ENCODE results near the gene MTA2. TPM values are rescaled to one million over a fixed set of nuclear protein-coding genes. Genes with fewer than 3 reads are reported as not detected.
"Not testable (repeated sequence)": the region's sequence is repeated elsewhere in the genome, so short reads cannot be mapped to it uniquely, and the experiment has no call there.

MTA2 gene
- total RNA-seq, 1 experiment from 2014 or later: 117 TPM

DNA sequence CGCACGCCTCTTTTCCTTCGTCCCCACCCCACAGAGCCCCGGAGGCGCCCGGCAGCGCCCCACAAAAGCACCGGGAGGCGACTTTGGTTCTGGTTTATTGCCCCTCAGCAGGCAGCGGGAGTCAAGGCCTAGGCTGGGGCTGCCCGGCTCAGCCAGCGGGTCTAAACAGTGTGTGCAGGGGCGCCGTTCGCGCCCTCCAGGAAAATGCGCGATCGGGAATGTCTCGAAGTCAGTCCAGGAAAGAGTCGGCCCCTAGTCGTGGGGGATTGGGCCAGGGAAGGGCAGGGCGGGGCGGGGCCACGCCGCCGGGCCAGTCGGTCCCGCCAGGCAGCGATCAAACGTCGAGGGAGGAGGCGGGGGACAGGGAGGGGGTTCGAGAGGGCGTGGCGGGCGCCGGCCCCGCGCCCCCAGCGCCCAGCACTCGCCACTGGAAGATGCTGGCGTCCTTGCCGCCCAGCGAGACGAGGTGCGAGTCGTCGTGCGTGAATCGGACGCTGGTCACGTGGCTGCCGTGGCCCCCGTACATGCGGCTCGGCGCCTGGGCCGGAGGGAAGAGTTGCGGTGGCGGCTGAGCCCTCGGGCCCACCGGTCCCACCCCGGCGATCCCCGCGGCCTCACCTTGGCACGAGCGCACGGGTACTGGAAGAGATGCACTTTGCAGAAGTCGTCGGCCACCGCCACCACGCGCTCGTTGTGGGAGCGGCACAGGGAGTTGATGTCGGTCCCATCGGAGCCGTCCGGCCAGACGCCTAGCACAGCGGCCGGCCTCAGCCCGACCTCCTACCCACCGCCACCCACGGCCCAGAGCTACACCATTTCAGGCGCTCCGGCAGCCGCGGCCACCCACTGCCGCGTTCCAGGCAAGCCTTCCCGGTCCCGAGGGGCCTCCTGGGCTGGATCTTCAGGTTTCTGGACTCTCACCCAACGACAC lies 741 bp upstream of the MTA2 start:
- no peaks in the 10 kb centered on the region for H3K27me3 ChIP-seq
- H3K9me3 ChIP-seq: no peaks in the 10 kb centered on the region
- peaks cover 47% of the 10 kb centered on the region for H3K36me3 ChIP-seq
- H3K4me3 ChIP-seq: peak overlapping the region; percentile 91; the same call in 1 of the 2 replicates
- no peak for DNase-seq

DNA sequence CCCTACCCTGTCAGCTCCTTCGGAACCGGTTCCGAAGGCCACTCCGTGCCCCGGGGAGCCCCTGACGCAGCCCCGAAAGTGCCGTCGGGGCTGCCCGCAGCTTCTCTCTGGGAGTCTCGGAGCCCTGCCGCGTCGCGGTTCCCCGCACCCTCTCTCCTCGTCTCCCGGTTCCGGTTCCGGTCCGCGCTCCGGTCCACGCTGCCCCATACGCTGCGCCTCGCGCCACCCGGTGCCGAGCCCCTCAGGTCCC lies 618 bp downstream of the MTA2 start:
- Histone ChIP-seq H3K4me3 (peak overlapping the region; percentile 91), H3K9me3 (no peaks in the 10 kb centered on the region), H3K27me3 (no peaks in the 10 kb centered on the region), H3K36me3 (peaks cover 58% of the 10 kb centered on the region)
- DNase-seq: peak; percentile 42

DNA sequence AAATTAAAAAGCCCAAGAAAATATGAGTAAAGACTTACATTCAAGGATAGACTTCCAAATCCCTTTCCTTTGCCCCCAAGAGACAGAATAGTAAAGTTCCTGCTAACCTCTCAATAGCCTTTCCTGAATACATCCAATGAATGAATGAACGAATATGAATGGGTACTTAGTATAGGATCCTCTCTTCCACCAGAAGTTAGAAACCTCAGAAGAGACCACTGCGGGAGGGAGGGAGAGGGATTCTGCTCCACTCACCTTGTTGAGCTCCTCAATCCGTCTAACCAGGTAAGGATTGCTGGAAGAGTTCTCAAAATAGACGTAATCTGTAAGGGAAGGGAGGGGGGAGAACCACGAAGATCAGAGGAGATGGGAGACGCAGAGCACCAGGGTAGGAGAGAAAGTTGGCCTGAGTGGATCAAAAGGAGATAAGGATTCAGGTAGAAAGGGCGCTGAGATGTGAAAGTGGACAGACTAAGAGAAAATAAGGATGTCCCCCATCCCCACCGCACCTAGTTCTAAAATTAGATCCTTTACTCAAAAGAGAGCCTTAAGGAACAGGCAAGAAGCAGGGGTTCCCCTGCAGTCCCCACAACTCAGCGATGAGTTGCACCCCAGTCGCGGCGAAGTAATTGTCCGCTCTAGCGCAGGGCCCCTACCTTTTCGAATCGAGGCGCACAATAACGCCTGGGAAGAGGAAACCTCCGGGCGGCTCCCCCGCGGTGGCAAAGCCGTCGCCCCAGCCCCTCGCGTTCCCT lies 1.1 kb downstream of the MTA2 start:
- peaks cover 63% of the 10 kb centered on the region for H3K36me3 ChIP-seq

DNA sequence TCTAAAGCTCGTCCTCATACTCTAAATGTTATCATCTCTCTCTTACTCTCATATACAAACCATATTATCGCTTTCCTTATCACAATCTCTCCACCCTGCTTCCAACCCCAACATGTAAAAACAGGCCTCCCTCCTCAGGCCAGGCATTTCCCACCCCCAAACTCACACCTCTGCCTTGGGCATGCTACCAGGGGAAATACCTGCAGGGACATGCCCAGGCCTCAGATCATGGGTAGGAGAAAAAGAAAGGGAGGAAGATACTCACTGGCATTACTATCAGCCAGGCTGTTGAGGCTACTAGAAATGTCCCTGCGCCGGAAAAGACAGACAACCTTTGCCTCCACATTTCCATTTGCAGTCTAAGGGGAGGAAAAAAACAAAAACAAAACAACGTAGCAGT lies 1.8 kb downstream of the MTA2 start:
- no peak for DNase-seq
- H3K9me3 ChIP-seq: no peaks in the 10 kb centered on the region
- no peaks in the 10 kb centered on the region for H3K27me3 ChIP-seq
- H3K4me3 ChIP-seq: peak overlapping the region; percentile 91
- peaks cover 68% of the 10 kb centered on the region for H3K36me3 ChIP-seq

More for the DNA sequence above, 1.1 kb downstream of the MTA2 start:
- Histone ChIP-seq H3K9me3 (no peaks in the 10 kb centered on the region), H3K4me3 (peak overlapping the region; percentile 91), H3K27me3 (no peaks in the 10 kb centered on the region)
- DNase-seq: no peak

DNA sequence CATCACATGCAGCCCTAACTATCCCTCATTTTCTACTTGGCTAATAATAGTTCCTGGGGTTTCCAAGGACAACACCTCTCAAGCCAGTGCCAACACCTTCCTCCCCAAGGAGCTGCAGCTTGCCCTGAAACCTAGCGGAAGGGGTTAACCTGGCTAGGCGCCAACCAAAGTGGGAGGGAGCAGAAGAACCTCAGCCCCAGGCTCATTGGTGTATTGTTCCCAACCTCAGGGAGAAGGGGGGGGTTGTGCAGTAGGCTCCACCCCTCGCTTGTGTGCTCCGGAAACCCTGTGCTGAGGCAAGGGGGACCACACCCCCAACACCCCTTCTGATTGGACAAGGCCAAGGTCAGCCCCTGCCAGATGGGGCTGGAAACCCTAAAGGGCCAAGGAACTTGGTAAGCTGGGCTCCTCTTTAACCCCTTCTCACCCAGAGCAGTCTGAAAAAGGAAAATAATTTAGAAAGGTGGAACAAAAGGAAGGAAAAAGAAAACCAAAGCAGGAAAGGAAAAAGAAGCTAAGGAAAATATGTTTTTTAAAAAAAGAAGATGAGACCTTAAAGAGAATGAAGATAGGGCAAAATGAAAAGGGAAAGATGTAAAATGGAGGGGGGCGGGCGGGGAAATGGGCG lies 2.5 kb downstream of the MTA2 start:
- DNase-seq: peak; percentile 91
- H3K27me3 ChIP-seq: no peaks in the 10 kb centered on the region
- H3K36me3 ChIP-seq: peaks cover 65% of the 10 kb centered on the region
- no peak overlapping the region for H3K4me3 ChIP-seq
- no peaks in the 10 kb centered on the region for H3K9me3 ChIP-seq

DNA sequence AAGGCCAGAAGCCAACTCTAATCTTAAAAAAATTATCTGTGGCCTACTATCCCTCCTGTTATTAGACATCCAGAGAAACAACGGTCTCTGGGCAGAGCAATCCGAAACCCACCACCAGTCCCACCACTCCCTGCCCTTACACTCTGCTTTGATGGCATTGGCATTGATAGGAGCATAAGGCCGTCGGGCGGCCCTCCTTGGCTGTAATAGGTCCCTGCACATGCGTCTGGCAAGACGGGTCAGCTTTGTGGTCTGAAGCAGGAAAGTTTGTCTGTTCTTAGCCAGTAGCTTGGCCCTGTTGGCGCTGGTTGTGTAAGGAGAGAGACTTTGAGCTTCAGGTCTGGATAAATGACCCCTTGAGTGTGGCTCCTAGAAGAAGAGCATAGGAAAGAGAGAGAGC lies 6.5 kb downstream of the MTA2 start:
- Histone ChIP-seq H3K4me3 (no peak overlapping the region), H3K36me3 (peaks cover 64% of the 10 kb centered on the region), H3K9me3 (no peaks in the 10 kb centered on the region), H3K27me3 (no peaks in the 10 kb centered on the region)
- DNase-seq: no peak

DNA sequence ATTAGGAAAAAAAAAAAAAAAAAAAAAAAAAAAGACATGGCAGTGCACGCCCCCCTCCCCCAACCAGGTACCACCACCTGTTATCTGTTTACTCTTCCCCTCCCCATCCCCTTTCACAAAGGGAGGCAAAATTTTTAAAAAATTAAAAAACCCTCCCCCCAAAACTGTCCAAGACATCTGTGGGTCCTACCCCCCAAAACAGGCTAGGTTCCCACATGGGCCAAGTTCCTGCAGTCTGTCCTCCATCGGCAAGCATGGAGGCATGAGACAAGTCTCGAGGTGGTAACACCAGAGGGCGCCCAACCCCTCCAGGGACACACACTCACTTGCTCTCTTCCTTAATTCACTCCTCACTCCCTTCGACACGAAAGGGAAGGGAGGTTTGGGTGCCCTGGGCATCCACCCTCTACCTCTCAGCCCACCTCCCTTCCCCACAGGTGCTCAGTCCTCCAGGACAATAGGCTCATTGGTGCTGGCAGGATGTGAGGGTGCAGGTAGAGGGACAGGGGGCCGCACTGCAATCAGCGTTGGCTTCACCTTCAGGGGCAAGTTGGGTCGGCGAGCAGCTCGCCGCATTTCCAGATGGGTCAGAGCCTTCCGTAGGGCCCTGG lies 8.1 kb downstream of the MTA2 start:
- DNase-seq: peak; percentile 73
- Histone ChIP-seq H3K4me3 (no peak overlapping the region), H3K27me3 (no peaks in the 10 kb centered on the region), H3K9me3 (no peaks in the 10 kb centered on the region), H3K36me3 (peaks cover 59% of the 10 kb centered on the region)

DNA sequence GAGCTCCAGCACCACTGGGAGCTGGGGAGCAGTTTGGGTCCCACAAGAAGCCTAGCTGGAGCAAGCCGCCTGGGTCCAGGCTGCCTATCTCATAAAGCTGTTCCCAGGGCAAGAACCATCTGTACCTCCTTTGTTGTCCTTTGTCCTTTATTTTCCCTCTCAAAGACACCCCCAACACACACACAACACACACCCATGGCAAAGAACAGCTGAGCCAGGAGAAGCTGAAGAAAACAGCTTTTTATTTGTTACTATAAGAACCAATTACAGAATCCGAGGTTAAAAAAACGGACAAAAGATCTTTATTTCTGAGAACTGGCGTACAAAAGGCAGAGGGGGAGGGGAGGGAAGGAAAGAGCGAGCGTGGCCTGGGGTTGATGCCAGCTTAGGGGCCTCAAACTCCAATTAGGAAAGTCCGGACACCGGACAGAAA lies 8.7 kb downstream of the MTA2 start:
- Histone ChIP-seq H3K36me3 (peaks cover 57% of the 10 kb centered on the region), H3K9me3 (no peaks in the 10 kb centered on the region), H3K27me3 (no peaks in the 10 kb centered on the region), H3K4me3 (no peak overlapping the region)
- DNase-seq: no peak

DNA sequence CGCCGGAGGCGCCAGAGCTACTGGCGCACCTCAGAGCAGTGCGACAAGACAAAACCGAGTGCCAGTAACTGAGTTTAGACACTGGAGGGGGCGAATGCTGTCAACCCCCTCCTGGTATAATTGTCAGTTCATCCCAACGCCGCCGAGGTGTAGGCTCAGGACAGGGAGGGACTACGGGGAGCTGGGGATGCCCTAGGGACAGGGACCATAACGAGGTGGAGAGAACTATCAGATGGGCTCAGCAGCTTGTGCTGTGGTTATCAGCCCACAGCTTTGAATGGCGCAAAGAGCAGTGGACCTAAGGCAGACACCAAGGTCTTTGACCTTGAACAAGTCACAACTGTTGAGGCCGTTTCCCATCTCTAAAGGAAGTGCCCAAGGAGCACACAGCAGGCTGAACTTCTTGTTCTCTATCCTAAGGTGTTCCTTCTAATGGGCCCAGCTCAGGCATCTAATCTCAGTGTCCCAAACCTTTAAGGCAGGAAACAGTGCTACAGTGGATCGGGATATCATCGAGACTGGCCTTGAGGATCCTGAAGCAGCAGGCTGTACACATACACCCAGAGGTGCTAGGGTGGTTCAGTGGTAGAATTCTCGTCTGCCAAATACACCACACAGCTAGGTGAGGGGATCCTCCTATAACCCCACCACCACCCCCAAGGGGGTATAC lies 9.4 kb downstream of the MTA2 start:
- Histone ChIP-seq H3K27me3 (no peaks in the 10 kb centered on the region), H3K9me3 (no peaks in the 10 kb centered on the region), H3K36me3 (peaks cover 57% of the 10 kb centered on the region), H3K4me3 (peak overlapping the region; percentile 92)
- no peak for DNase-seq

DNA sequence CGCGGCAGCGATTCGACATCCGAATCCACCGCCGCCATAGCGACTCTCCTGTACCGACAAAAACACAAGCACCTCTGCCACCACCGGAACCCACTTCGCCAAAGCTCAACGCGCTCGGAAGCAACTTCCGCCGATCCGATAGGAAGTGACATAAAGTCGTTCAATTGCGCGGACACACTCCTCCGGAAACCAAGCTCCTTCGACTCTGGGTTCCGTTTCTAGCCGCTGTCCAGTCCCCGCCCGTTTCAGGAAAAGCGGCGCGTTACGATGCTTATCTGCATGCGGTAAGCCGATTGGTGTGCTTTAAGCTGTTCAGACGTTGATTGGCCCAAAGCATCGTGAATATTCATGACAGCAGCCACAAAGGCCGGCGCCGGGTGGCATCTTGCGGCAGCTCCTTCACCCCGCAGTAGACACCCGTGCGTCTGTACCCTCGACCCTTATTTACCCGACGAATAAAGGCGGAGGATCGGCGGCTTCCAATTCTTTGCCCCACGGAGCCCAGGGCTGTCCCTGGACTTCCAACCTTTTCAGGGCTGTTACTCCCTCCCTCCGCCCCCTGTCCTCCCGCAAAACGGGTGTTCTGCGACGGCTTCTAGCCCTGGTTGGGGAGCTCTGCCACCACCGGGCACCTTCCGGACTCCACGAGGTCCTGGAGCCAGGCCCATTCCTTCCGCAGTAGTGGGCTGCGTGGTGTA lies 10.1 kb downstream of the MTA2 start, which contains the start of gene TUT1:
TUT1 (minus strand) TSS at position 76 of the 698 bp plus-strand sequence; CDS start at position 38, 38 bp downstream.
- Histone ChIP-seq H3K9me3 (no peaks in the 10 kb centered on the region), H3K4me3 (peak within 1 kb of the TSS; percentile 92), H3K36me3 (peaks cover 55% of the 10 kb centered on the region), H3K27me3 (no peaks in the 10 kb centered on the region)
- DNase-seq: peak; percentile 95

DNA sequence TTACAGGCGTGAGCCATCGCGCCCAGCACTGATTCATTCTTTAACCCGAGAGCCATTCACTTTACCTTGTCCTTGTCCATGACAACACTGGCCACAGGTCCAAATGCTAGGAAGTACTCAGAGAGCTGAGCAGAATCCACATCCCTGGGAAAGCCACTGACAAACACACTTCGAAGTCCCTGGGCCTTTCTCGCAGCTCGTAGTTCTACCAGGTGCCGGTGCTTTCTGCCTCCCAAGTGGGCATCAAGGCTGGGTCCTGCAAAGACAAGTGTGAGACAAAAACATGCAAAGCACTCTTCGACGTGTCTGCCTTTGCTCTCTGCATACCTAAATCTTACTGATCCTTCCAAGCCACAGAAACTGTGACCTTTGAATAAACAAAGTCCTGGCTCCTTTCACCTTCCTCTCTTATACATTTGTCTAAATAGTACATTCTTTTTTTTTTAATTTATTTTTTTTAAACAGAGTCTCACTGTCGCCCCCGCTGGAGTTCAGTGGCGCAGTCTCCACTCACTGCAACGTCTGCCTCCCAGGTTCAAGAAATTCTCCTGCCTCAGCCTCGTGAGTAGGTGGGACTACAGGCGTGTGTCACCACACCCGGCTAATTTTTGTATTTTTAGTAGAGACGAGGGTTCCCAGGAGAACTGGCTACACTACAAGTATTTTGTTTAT lies 12.6 kb downstream of the MTA2 start:
- H3K9me3 ChIP-seq: no peaks in the 10 kb centered on the region
- no peak for DNase-seq

DNA sequence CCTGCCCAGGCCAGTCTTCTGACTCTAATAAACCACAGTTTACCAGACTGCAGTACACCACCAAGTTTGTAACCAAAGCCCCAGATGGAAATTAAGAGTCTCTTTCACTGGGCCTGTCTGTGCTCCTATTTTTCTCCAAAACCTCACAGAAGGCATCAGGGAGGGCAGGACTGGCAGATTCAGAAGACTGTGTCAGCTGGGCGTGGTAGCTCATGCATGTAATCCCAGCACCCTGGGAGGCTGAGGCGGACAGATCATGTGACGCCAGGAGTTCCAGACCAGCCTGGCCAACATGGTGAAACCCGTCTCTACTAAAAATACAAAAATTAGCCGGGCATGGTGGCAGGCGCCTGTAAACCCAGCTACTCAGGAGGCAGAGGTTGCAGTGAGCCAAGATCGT lies 16.3 kb downstream of the MTA2 start:
- not testable (repeated sequence) for H3K4me3 ChIP-seq, H3K9me3 ChIP-seq, H3K27me3 ChIP-seq, DNase-seq
- peaks cover 48% of the 10 kb centered on the region for H3K36me3 ChIP-seq

More for the DNA sequence above, 12.6 kb downstream of the MTA2 start:
- peaks cover 50% of the 10 kb centered on the region for H3K36me3 ChIP-seq
- H3K27me3 ChIP-seq: no peaks in the 10 kb centered on the region
- no peak overlapping the region for H3K4me3 ChIP-seq

DNA sequence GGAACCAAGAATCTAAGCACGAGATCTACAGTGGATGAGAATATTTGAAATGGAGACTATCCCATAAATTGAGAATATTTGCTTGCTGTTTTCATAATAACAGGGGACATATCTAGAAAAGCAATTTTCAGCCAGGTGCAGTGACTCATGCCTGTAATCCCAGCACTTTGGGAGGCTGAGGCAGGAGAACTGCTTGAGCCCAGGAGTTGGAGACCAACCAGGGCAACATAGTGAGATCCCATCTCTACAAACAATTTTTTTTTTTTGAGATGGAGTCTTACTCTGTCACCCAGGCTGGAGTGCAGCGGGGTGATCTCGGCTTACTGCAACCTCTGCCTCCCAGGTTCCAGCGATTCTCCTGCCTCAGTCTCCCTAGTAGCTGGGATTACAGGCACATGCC lies 19.9 kb downstream of the MTA2 start:
- H3K9me3 ChIP-seq, DNase-seq, H3K27me3 ChIP-seq, H3K4me3 ChIP-seq: not testable (repeated sequence)
- peaks cover 37% of the 10 kb centered on the region for H3K36me3 ChIP-seq

DNA sequence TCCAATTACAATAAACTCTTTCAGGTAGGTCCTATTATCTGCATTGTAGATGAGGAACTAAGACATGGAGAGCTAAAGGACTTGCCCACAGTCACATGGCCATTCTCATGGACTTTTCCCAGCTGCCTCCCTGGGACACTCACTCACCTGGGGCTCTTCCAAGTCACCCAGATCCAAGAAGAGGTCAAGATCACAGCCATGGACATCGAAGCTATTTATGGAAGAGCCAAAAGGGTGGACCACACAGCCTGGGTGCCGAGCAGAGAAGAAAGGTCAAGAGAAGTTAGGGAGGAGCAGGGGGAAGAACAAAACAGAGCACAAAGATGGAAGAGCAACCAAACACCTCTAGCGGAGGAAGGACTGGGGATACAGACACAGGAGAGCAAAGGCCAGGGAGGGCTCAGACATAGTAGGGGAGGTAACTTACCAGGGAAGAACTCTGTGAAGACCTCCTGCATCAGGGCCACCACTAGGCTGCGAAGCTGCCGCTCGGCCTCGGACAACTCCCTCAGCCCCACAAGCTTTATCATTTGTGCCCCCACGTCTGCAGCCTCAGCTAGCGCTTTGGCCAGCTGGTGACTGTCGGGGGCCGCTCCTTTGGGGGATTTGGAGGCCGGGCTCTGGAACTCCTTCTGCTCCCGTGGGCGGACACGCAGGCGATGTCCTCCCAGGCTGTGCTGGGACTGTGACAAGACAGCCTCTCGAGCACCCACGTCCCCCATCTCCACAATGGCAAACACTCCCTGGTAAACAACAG lies 20.5 kb downstream of the MTA2 start:
- Histone ChIP-seq H3K27me3 (no peaks in the 10 kb centered on the region), H3K4me3 (no peak overlapping the region), H3K36me3 (peaks cover 40% of the 10 kb centered on the region), H3K9me3 (no peaks in the 10 kb centered on the region)
- no peak for DNase-seq

DNA sequence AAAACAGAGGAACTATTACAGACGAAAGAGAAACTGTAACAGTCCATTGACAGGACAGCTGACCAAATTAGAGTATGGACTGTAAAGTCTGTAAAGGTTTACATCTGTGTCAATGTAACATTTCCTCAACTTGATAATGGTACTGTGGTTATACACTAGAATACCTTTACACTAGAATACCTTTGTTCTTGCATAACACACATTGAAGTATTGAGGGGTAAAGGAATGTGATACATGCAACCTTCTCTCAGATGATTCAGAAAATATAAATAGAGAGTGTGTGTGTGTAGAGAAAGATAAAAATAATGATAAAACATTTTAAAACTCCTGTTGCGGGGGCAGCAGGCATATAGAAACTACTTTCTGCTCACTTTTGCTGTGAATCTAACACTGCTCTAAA lies 22.4 kb downstream of the MTA2 start:
- peaks cover 48% of the 10 kb centered on the region for H3K36me3 ChIP-seq
- no peaks in the 10 kb centered on the region for H3K9me3 ChIP-seq
- no peaks in the 10 kb centered on the region for H3K27me3 ChIP-seq
- DNase-seq: no peak
- no peak overlapping the region for H3K4me3 ChIP-seq
